ENCODE measurements around the gene NPAS1. TPM values are rescaled to one million over a fixed set of nuclear protein-coding genes. Genes with fewer than 3 reads are reported as not detected.
"Not testable (repeated sequence)": the region's sequence is repeated elsewhere in the genome, so short reads cannot be mapped to it uniquely, and the experiment has no call there.

NPAS1 gene
- total and polyA plus RNA-seq, 2 experiments from 2014 or later, result 2.9 to 8.4 TPM

- no peak for DNase-seq (ENCODE audit: low read depth in 1 of 2, low spot score in 1 of 2)
- no peak for TF ChIP-seq CTCF (IDR thresholded peaks at IDR 0.05; ENCODE audit: low read depth, low read length)
- no peaks in the 10 kb centered on the region for H3K4me1 ChIP-seq (ENCODE audit: low read depth)
- H3K36me3 ChIP-seq, result no peaks in the 10 kb centered on the region
- no peaks in the 10 kb centered on the region for H3K9me3 ChIP-seq (ENCODE audit: low read depth)
- H3K4me3 ChIP-seq, result no peak overlapping the region
- H3K27me3 ChIP-seq, result no peaks in the 10 kb centered on the region
- H3K27ac ChIP-seq, result no peak overlapping the region
Measured at GRCh38 chr19:47005164-47005641, 14.4 kb upstream of the NPAS1 start.

- TF ChIP-seq CTCF (IDR thresholded peaks at IDR 0.05; ENCODE audit: low read depth, low read length), result no peak
- no peak for DNase-seq (ENCODE audit: low read depth in 1 of 2, low spot score in 1 of 2)
- Histone ChIP-seq H3K9me3 (ENCODE audit: low read depth) (no peaks in the 10 kb centered on the region), H3K27me3 (no peaks in the 10 kb centered on the region), H3K27ac (no peak overlapping the region), H3K4me1 (ENCODE audit: low read depth) (no peaks in the 10 kb centered on the region), H3K36me3 (no peaks in the 10 kb centered on the region), H3K4me3 (no peak overlapping the region)
Measured at GRCh38 chr19:47005873-47006272, 13.8 kb upstream of the NPAS1 start.

GRCh38 chr19:47006496-47006895 is 13.1 kb upstream of the NPAS1 start:
- H3K9me3 ChIP-seq (ENCODE audit: low read depth), result no peaks in the 10 kb centered on the region
- H3K27me3 ChIP-seq, result no peaks in the 10 kb centered on the region
- H3K27ac ChIP-seq, result no peak overlapping the region
- no peak overlapping the region for H3K4me3 ChIP-seq
- no peaks in the 10 kb centered on the region for H3K4me1 ChIP-seq (ENCODE audit: low read depth)
- DNase-seq (ENCODE audit: low read depth in 1 of 2, low spot score in 1 of 2), result no peak
- no peaks in the 10 kb centered on the region for H3K36me3 ChIP-seq
- TF ChIP-seq CTCF (IDR thresholded peaks at IDR 0.05; ENCODE audit: low read depth, low read length), result no peak

- H3K36me3 ChIP-seq; DNase-seq (ENCODE audit: low read depth in 1 of 2, low spot score in 1 of 2); H3K4me3 ChIP-seq; H3K27me3 ChIP-seq; H3K4me1 ChIP-seq (ENCODE audit: low read depth); H3K27ac ChIP-seq; H3K9me3 ChIP-seq (ENCODE audit: low read depth): not testable (repeated sequence)
Measured at GRCh38 chr19:47010549-47010948, 9.1 kb upstream of the NPAS1 start.

- Histone ChIP-seq H3K27ac (no peak overlapping the region), H3K9me3 (ENCODE audit: low read depth) (no peaks in the 10 kb centered on the region), H3K4me3 (no peak overlapping the region), H3K4me1 (ENCODE audit: low read depth) (no peaks in the 10 kb centered on the region), H3K27me3 (no peaks in the 10 kb centered on the region), H3K36me3 (no peaks in the 10 kb centered on the region)
- DNase-seq (ENCODE audit: low read depth in 1 of 2, low spot score in 1 of 2), result no peak
- TF ChIP-seq CTCF (IDR thresholded peaks at IDR 0.05; ENCODE audit: low read depth, low read length), result no peak
Measured at GRCh38 chr19:47012617-47013016, 7.0 kb upstream of the NPAS1 start.

GRCh38 chr19:47013041-47013517 is 6.6 kb upstream of the NPAS1 start:
- Histone ChIP-seq H3K36me3 (no peaks in the 10 kb centered on the region), H3K27ac (no peak overlapping the region), H3K9me3 (ENCODE audit: low read depth) (no peaks in the 10 kb centered on the region), H3K27me3 (peaks cover 3% of the 10 kb centered on the region), H3K4me3 (no peak overlapping the region), H3K4me1 (ENCODE audit: low read depth) (no peaks in the 10 kb centered on the region)
- peak; percentile 77 to 79 for DNase-seq (ENCODE audit: low read depth in 1 of 2, low spot score in 1 of 2)
- peak; percentile 95 for TF ChIP-seq CTCF (IDR thresholded peaks at IDR 0.05; ENCODE audit: low read depth, low read length)
